K562 (cell line): Measurements from ENCODE around the gene RASD1.

Experiments
- ADNP ChIP-seq: fragments of 200-800 bp; sonication (Bioruptor generic); IDR thresholded peaks from 2 replicates; pipeline ENCODE4 v1.6.1; 2016; ENCODE audit warnings: missing genetic modification characterization, missing compliant biosample characterization
- BRCA1 ChIP-seq, 2 experiments: fragments of 450-650 bp in 1 of 2; sonication (generic) in 1 of 2; formaldehyde crosslinking in 1 of 2; IDR thresholded peaks; 2 replicates each; pipeline versions ENCODE4 v1.5.0 to v1.6.1; 2017 to 2020; ENCODE audit warnings: mild to moderate bottlenecking in 1 of 2, missing genetic modification reagents in 1 of 2
- KDM1A ChIP-seq, 2 experiments: fragments of 450-650 bp; IDR thresholded peaks; 2 replicates each; pipeline ENCODE4 v1.6.1; 2016; ENCODE audit warnings: mild to moderate bottlenecking in 2 of 2
- POLR2AphosphoS2 ChIP-seq: IDR thresholded peaks from 2 replicates; pipeline ENCODE4 v1.6.1; 2012; ENCODE audit warnings: low read length, improper control_type of control experiment
- POLR2AphosphoS5 ChIP-seq: IDR thresholded peaks from 2 replicates; pipeline ENCODE4 v1.6.1; 2011; ENCODE audit warnings: mild to moderate bottlenecking, low read depth, low read length, moderate library complexity; ENCODE audit not compliant: control insufficient read depth, insufficient read depth
- SIRT6 ChIP-seq: IDR thresholded peaks from one replicate; pipeline ENCODE4 v1.6.1; 2012; ENCODE audit warnings: low read depth, mild to moderate bottlenecking, control low read depth, inconsistent platforms, low read length, moderate library complexity
- SMARCA4 ChIP-seq: fragments of 450-650 bp; IDR thresholded peaks from 2 replicates; pipeline ENCODE4 v1.6.1; 2016
- SREBF1 ChIP-seq: fragments of 150-350 bp; IDR thresholded peaks from 2 replicates; pipeline ENCODE4 v1.6.1; 2014; ENCODE audit warnings: antibody characterized with exemption, low read depth, low read length, borderline replicate concordance
- ZSCAN32 ChIP-seq: fragments of 450-650 bp; formaldehyde crosslinking; IDR thresholded peaks from 2 replicates; pipeline ENCODE4 v1.4.0; 2020; ENCODE audit warnings: mild to moderate bottlenecking, moderate library complexity

DNA sequence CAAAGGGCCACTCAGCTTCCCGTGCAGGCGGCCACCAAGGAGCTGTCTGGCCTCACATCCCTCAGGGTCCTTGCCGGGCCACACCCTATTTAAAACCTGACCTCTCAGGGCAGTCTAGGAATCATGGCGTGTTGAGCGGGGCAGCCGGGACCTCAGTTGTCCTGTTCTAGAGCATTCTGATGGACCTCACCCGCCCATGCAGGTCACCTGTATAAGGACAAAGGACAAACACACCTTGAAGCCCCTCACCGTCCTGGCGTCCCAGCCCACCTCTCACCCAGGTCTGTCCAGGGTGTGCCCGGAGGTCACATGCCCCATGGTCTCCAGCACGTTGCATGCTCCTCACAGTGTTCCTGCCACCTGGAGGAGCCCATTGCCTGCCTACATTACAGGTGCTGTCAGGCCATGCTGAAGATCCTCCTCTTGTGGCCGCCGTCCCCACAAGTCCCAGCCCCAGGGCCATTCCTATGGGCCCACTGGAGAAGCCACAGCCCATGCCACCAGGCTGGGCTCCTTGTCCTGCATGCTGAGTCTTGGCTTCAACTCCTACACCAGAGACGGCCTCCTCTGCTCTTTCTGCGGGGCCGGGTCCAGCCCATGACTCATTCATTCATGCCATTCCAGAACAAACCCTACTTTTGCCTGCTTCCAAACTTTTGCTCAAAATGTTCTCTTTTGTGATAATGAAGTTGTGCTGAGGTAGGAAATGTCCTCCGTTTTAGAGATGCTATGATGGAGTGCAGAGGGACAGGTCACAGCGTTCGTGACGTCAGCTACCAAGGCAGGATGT is 49.0 kb upstream of the RASD1 start:
- TF ChIP-seq SREBF1 (no peak), SMARCA4 (no peak), SIRT6 (no peak), POLR2AphosphoS5 (no peak), POLR2AphosphoS2 (no peak), ADNP (no peak), BRCA1 (IDR thresholded peaks at IDR 0.05) (no peak), BRCA1 (CRISPR knock-in tag; IDR thresholded peaks at IDR 0.05) (no peak), KDM1A (IDR thresholded peaks at IDR 0.05) (no peak), ZSCAN32 (no peak)
